Endothelial cell of umbilical vein (primary cell): ENCODE results near the gene LRRC42. TPM values are rescaled to one million over a fixed set of nuclear protein-coding genes. Genes with fewer than 3 reads are reported as not detected.

Experiments
- BruUV-seq: library from RNA; stranded (reverse); fragments of 400-500 nt; replicated peaks from 2 replicates; lab custom pipeline; 2021; lab: Mats Ljungman, UMichigan
- CTCF ChIA-PET: fragments of 300-600, 350-600 bp; sonication (Branson Sonifier 250); formaldehyde crosslinking; loops from one replicate; lab custom pipeline; 2021; ENCODE audit warnings: antibody characterized with exemption, inconsistent platforms; lab: Charles Lee
- POLR2A ChIA-PET: fragments of 300-600, 350-600 bp; sonication (Branson Sonifier 250); formaldehyde crosslinking; loops from one replicate; lab custom pipeline; 2021; ENCODE audit warnings: antibody characterized with exemption, inconsistent platforms; lab: Charles Lee
- DNase-seq: peaks from one replicate; pipeline ENCODE4 v3.0.0-alpha.2; 2011; ENCODE audit warnings: low read depth, low spot score
- FAIRE-seq: peaks from 2 replicates; lab custom pipeline; 2011; peaks lifted over from hg19 to GRCh38; lab: Jason Lieb, UNC
- H2AFZ ChIP-seq: 2 replicates; pipeline ENCODE4 v1.6.0; 2012; ENCODE audit warnings: low read depth, low read length, control low read depth, inconsistent platforms
- H3K27ac ChIP-seq: 2 replicates; pipeline ENCODE4 v1.5.1; 2011; ENCODE audit warnings: low read depth, mild to moderate bottlenecking, control low read depth, low read length, moderate library complexity; ENCODE audit not compliant: insufficient read depth
- H3K27me3 ChIP-seq, 2 experiments: 2 replicates each; pipeline versions ENCODE4 v1.6.0 to v1.6.1; 2011; ENCODE audit warnings: low read length in 2 of 2, mixed read lengths in 1 of 2; ENCODE audit not compliant: control insufficient read depth in 2 of 2, insufficient read depth in 2 of 2
- H3K36me3 ChIP-seq, 2 experiments: 2 replicates in 1 of 2; 3 replicates in 1 of 2; pipeline ENCODE4 v1.5.1; 2011; ENCODE audit warnings: low read length in 2 of 2, mild to moderate bottlenecking in 1 of 2, moderate library complexity in 1 of 2; ENCODE audit not compliant: control insufficient read depth in 2 of 2, insufficient read depth in 2 of 2; ENCODE audit errors: extremely low read depth in 1 of 2
- H3K4me1 ChIP-seq: 3 replicates; pipeline ENCODE4 v1.5.1; 2011; ENCODE audit warnings: mild to moderate bottlenecking, low read length; ENCODE audit not compliant: control insufficient read depth, insufficient read depth; ENCODE audit errors: extremely low read depth
- H3K4me2 ChIP-seq: 2 replicates; pipeline ENCODE4 v1.6.1; 2011; ENCODE audit warnings: low read length, control low read depth, mixed read lengths; ENCODE audit not compliant: insufficient read depth
- H3K4me3 ChIP-seq, 3 experiments: fragments of 200-600 bp in 1 of 3; sonication (generic), shearing (Covaris generic) in 1 of 3; replicated peaks in 1 of 3; 2 replicates each; pipeline ENCODE4 v1.5.1; 2011 to 2016; ENCODE audit warnings: control low read depth in 3 of 3, low read length in 3 of 3, mild to moderate bottlenecking in 2 of 3, inconsistent platforms in 1 of 3, low read depth in 1 of 3, moderate library complexity in 1 of 3; ENCODE audit not compliant: insufficient read depth in 1 of 3
- H3K79me2 ChIP-seq: 2 replicates; pipeline ENCODE4 v1.6.0; 2012; ENCODE audit warnings: low read length, inconsistent platforms; ENCODE audit not compliant: control insufficient read depth, insufficient read depth
- H3K9ac ChIP-seq: replicated peaks from 2 replicates; pipeline ENCODE3; 2011; ENCODE audit warnings: low read length, control low read depth; ENCODE audit not compliant: insufficient read depth; ENCODE audit errors: extremely low read depth
- H3K9me1 ChIP-seq: replicated peaks from 3 replicates; pipeline ENCODE4 v1.6.0; 2011; ENCODE audit warnings: mild to moderate bottlenecking, low read length; ENCODE audit not compliant: control insufficient read depth, insufficient read depth; ENCODE audit errors: extremely low read depth
- H3K9me3 ChIP-seq: replicated peaks from 2 replicates; pipeline ENCODE4 v1.5.1; 2012; ENCODE audit warnings: low read length, inconsistent platforms; ENCODE audit not compliant: control insufficient read depth, insufficient read depth
- H4K20me1 ChIP-seq: replicated peaks from 2 replicates; pipeline ENCODE3; 2011; ENCODE audit warnings: mild to moderate bottlenecking, low read length; ENCODE audit not compliant: control insufficient read depth, insufficient read depth; ENCODE audit errors: extremely low read depth
- CTCF ChIP-seq, 2 donors: IDR thresholded peaks; 1 replicate in 1 of 2; 2 replicates in 1 of 2; pipeline ENCODE4 v1.5.1; 2011; ENCODE audit warnings: low read length in 2 of 2, mild to moderate bottlenecking in 2 of 2, moderate library complexity in 2 of 2, control low read depth in 1 of 2, inconsistent platforms in 1 of 2, low read depth in 1 of 2; ENCODE audit not compliant: insufficient read depth in 1 of 2; ENCODE audit errors: extremely low read depth in 1 of 2
- FOS ChIP-seq: IDR thresholded peaks from 2 replicates; pipeline ENCODE4 v1.6.1; 2011; ENCODE audit warnings: mild to moderate bottlenecking, low read length, moderate library complexity, borderline replicate concordance; ENCODE audit not compliant: insufficient read depth
- GATA2 ChIP-seq: IDR thresholded peaks from 2 replicates; pipeline ENCODE4 v1.7.0; 2011; ENCODE audit warnings: low read depth, mild to moderate bottlenecking, moderate library complexity, mixed read lengths, low read length; ENCODE audit not compliant: insufficient read length, insufficient read depth
- JUN ChIP-seq: IDR thresholded peaks from 2 replicates; pipeline ENCODE4 v1.6.1; 2011; ENCODE audit warnings: borderline replicate concordance, low read depth; ENCODE audit not compliant: insufficient read length, insufficient read depth
- MAX ChIP-seq: IDR thresholded peaks from 2 replicates; pipeline ENCODE4 v1.6.1; 2011; ENCODE audit not compliant: insufficient read depth, insufficient read length
- MYC ChIP-seq: IDR thresholded peaks from one replicate; pipeline ENCODE4 v1.6.1; 2011; ENCODE audit warnings: mild to moderate bottlenecking, low read depth, low read length
- POLR2A ChIP-seq: IDR thresholded peaks from 2 replicates; pipeline ENCODE4 v1.6.1; 2012; ENCODE audit warnings: low read depth, mild to moderate bottlenecking, control low read depth, low read length
- POLR2AphosphoS5 ChIP-seq: IDR thresholded peaks from 2 replicates; pipeline ENCODE4 v1.6.1; 2012; ENCODE audit warnings: low read depth, mild to moderate bottlenecking, control low read depth, low read length, moderate library complexity; ENCODE audit not compliant: insufficient read depth
- dilution Hi-C: fragments of 300-500 bp; cut with MboI; formaldehyde crosslinking; loops from one replicate; pipeline ENCODE4 v1.15.0; 2019; ENCODE audit warnings: low sequenced_read_pairs; ENCODE audit not compliant: extremely low pct_ligation_motif_present
- intact Hi-C: fragments of 100-400 bp; cut with micrococcal nuclease; formaldehyde crosslinking; loops from one replicate; pipeline ENCODE4 v1.10.0; 2022
- polyA plus RNA-seq, 4 experiments: library from polyadenylated mRNA; depleted of rRNA in 3 of 4; stranded (reverse) in 3 of 4; unstranded in 1 of 4; fragments of >200 nt; gene quantifications; 2 replicates each; pipeline versions ENCODE4 v1.2.1 to v1.2.3, GENCODE V29; 2011 to 2012; ENCODE audit warnings: missing spikeins in 1 of 4
- total RNA-seq: library from RNA; stranded (reverse); gene quantifications from 2 replicates; pipeline ENCODE4 v1.2.3, GENCODE V29; 2021

Gene LRRC42
- total and polyA plus RNA-seq, 2 donors (not counting 3 experiments of a cell fraction or from before 2014, with no cell fraction given): 25.3 to 26.1 TPM

- no peaks in the 10 kb centered on the region for H3K9me3 ChIP-seq
- DNase-seq (peak; percentile 32), FAIRE-seq (no peak)
- H4K20me1 ChIP-seq: no peaks in the 10 kb centered on the region
- H3K9ac ChIP-seq: peak overlapping the region; percentile 28
- dilution Hi-C loops: no loop called here
- BruUV-seq: no TSS peak
- intact Hi-C loops: no loop called here
- H3K4me3 ChIP-seq: peak overlapping the region in 2 of 3 experiments; percentile 5 to 22
- H3K4me2 ChIP-seq: peak overlapping the region; percentile 78
- H3K27ac ChIP-seq: no peak overlapping the region
- H3K79me2 ChIP-seq: no peaks in the 10 kb centered on the region
- H2AFZ ChIP-seq: peak overlapping the region; percentile 61
- CTCF ChIA-PET: interaction anchor here (1.4 kb wide), 1 partner anchor 10 kb away, joined by 5 read pairs; no protein-coding TSS in a partner anchor
- TF ChIP-seq JUN (no peak), POLR2A (no peak), CTCF (IDR thresholded peaks at IDR 0.05; ENCODE audit: extremely low read depth in 1 of 2, insufficient read depth in 1 of 2, low read depth in 1 of 2, low read length in 2 of 2) (no peak), GATA2 (no peak), POLR2AphosphoS5 (no peak), FOS (no peak), MYC (no peak), MAX (no peak)
- no peaks in the 10 kb centered on the region for H3K36me3 ChIP-seq
- peaks cover 5% of the 10 kb centered on the region for H3K4me1 ChIP-seq
- POLR2A ChIA-PET: no interaction called here
- H3K9me1 ChIP-seq: no peaks in the 10 kb centered on the region
- no peaks in the 10 kb centered on the region for H3K27me3 ChIP-seq
These were observed 36.0 kb downstream of the LRRC42 start for GRCh38 chr1:53982034-53982762.
